GM12878 (cell line): ENCODE measurements around the gene CSH1. TPM values are rescaled to one million over a fixed set of nuclear protein-coding genes. Genes with fewer than 3 reads are reported as not detected.

ENCODE experiments used
- ATAC-seq: fragments of 200-7000 bp; cut with Tn5 transposase; 3 replicates; pipeline ENCODE4 v1.9.1; 2020; ENCODE audit warnings: mild to moderate bottlenecking, moderate library complexity
- BruUV-seq: library from RNA; stranded (reverse); fragments of 400-500 nt; replicated peaks from 2 replicates; lab custom pipeline; 2021; lab: Mats Ljungman, UMichigan
- CTCF ChIA-PET: fragments of 300-600 bp; sonication (Branson Sonifier 250); formaldehyde crosslinking; extraction: SDS; loops from one replicate; lab custom pipeline; 2021; ENCODE audit warnings: inconsistent platforms; lab: Yijun Ruan, JAX
- POLR2A ChIA-PET: fragments of 350-600 bp; formaldehyde crosslinking; extraction: SDS; loops from one replicate; lab custom pipeline; 2021; ENCODE audit warnings: inconsistent platforms; lab: Charles Lee
- RAD21 ChIA-PET: fragments of 300-600 bp; sonication (Branson Sonifier 250); formaldehyde crosslinking; loops from one replicate; lab custom pipeline; 2023; ENCODE audit warnings: antibody characterized with exemption; ENCODE audit not compliant: unreplicated experiment; lab: Charles Lee
- SMC1A ChIA-PET: fragments of 300-600 bp; sonication (Branson Sonifier 250); formaldehyde crosslinking; loops from one replicate; lab custom pipeline; 2023; ENCODE audit not compliant: unreplicated experiment, uncharacterized antibody; lab: Charles Lee
- DNase-seq: peaks from one replicate; pipeline ENCODE4 v3.0.0-alpha.2; 2011; ENCODE audit warnings: low read depth, low spot score
- FAIRE-seq: peaks from 3 replicates; lab custom pipeline; 2011; peaks lifted over from hg19 to GRCh38; lab: Jason Lieb, UNC
- H2AFZ ChIP-seq: 2 replicates; pipeline ENCODE4 v1.6.0; 2011; ENCODE audit warnings: low read depth, low read length, control low read depth; ENCODE audit not compliant: control insufficient read depth
- H3K27ac ChIP-seq: 2 replicates; pipeline ENCODE4 v1.5.1; 2011; ENCODE audit warnings: control low read depth; ENCODE audit not compliant: control insufficient read depth, insufficient read depth
- H3K27me3 ChIP-seq, 2 experiments: replicated peaks in 1 of 2; 2 replicates each; pipeline versions ENCODE4 v1.6.0 to v1.6.1; 2011; ENCODE audit warnings: low read length in 1 of 2; ENCODE audit not compliant: control insufficient read depth in 2 of 2, insufficient read depth in 2 of 2
- H3K36me3 ChIP-seq, 2 experiments: 2 replicates each; pipeline ENCODE4 v1.5.1; 2011; ENCODE audit warnings: low read length in 1 of 2; ENCODE audit not compliant: control insufficient read depth in 2 of 2, insufficient read depth in 2 of 2
- H3K4me1 ChIP-seq: 2 replicates; pipeline ENCODE4 v1.6.1; 2011; ENCODE audit warnings: mild to moderate bottlenecking, low read length, moderate library complexity, mixed read lengths; ENCODE audit not compliant: control insufficient read depth, insufficient read depth
- H3K4me2 ChIP-seq: 2 replicates; pipeline ENCODE4 v1.6.0; 2011; ENCODE audit warnings: control low read depth; ENCODE audit not compliant: control insufficient read depth, insufficient read depth
- H3K4me3 ChIP-seq: fragments of 200-600 bp; sonication (generic); 2 replicates; pipeline ENCODE4 v1.5.1; 2016
- H3K79me2 ChIP-seq: 2 replicates; pipeline ENCODE4 v1.6.0; 2011; ENCODE audit warnings: low read length; ENCODE audit not compliant: control insufficient read depth, insufficient read depth
- H3K9ac ChIP-seq: 2 replicates; pipeline ENCODE4 v1.8.0; 2011; ENCODE audit warnings: low read length, control low read depth, mixed read lengths; ENCODE audit not compliant: control insufficient read depth, insufficient read depth
- H3K9me3 ChIP-seq: replicated peaks from 3 replicates; pipeline ENCODE4 v1.5.1; 2011; ENCODE audit warnings: mild to moderate bottlenecking, low read length; ENCODE audit not compliant: control insufficient read depth, insufficient read depth
- H4K20me1 ChIP-seq: 2 replicates; pipeline ENCODE4 v1.6.0; 2011; ENCODE audit not compliant: control insufficient read depth, insufficient read depth
- CBX5 ChIP-seq: sonication (generic); IDR thresholded peaks from 2 replicates; pipeline ENCODE4 v1.6.1; 2016; ENCODE audit warnings: low read depth, moderate library complexity, mild to moderate bottlenecking, inconsistent platforms
- CHD1 ChIP-seq: IDR thresholded peaks from 2 replicates; pipeline ENCODE4 v1.6.1; 2012; ENCODE audit warnings: low read depth, low read length, improper control_type of control experiment
- PKNOX1 ChIP-seq: fragments of 450-650 bp; IDR thresholded peaks from 2 replicates; pipeline ENCODE4 v1.6.1; 2016; ENCODE audit warnings: mild to moderate bottlenecking
- RAD51 ChIP-seq: fragments of 450-650 bp; IDR thresholded peaks from 2 replicates; pipeline ENCODE4 v1.6.1; 2016; ENCODE audit warnings: moderate library complexity, mild to moderate bottlenecking, inconsistent platforms
- RUNX3 ChIP-seq: IDR thresholded peaks from 2 replicates; pipeline ENCODE4 v1.6.1; 2012; ENCODE audit warnings: low read length, inconsistent platforms
- SIN3A ChIP-seq: IDR thresholded peaks from 2 replicates; pipeline ENCODE4 v1.6.1; 2012; ENCODE audit warnings: low read depth, low read length, improper control_type of control experiment
- SPI1 ChIP-seq: IDR thresholded peaks from 2 replicates; pipeline ENCODE4 v1.6.1; 2011; ENCODE audit warnings: low read depth, mild to moderate bottlenecking, low read length, moderate library complexity, borderline replicate concordance; ENCODE audit not compliant: insufficient read depth
- ZNF24 ChIP-seq: fragments of 450-650 bp; IDR thresholded peaks from 2 replicates; pipeline ENCODE4 v1.6.1; 2017; ENCODE audit warnings: antibody characterized with exemption, mild to moderate bottlenecking
- ZNF592 ChIP-seq: fragments of 450-650 bp; IDR thresholded peaks from 2 replicates; pipeline ENCODE4 v1.6.1; 2017; ENCODE audit warnings: mild to moderate bottlenecking, moderate library complexity
- WGBS: methylation state at CpG from one replicate; pipeline ENCODE4 v1.1.6; 2016; ENCODE audit warnings: low lambda C conversion rate; ENCODE audit not compliant: insufficient replicate concordance, insufficient coverage; ENCODE audit errors: missing lambda C conversion rate; 5-methylcytosine and 5-hydroxymethylcytosine counted together
- in situ Hi-C: fragments of 300-500 bp; cut with MboI; formaldehyde crosslinking; loops from 9 replicates; pipeline ENCODE4 v1.14.3; 2018; ENCODE audit warnings: mixed read lengths
- intact Hi-C: fragments of 100-400 bp; cut with micrococcal nuclease; formaldehyde crosslinking; loops from one replicate; pipeline ENCODE4 v1.14.2; 2022; ENCODE audit not compliant: unreplicated experiment
- polyA plus RNA-seq, 11 experiments: library from polyadenylated mRNA; depleted of rRNA in 4 of 11; unstranded in 6 of 11; stranded (reverse) in 5 of 11; fragments of >200 nt; fragmentation: Nextera tagmentation in 4 of 11; fragmentation: Illumina TruSeq in 1 of 11; extraction: Ambion mirVana in 4 of 11; extraction: Trizol in 1 of 11; gene quantifications; 1 replicate in 1 of 11; 2 replicates in 10 of 11; pipeline versions ENCODE4 v1.2.1 to v1.2.3, GENCODE V29; 2011 to 2016; ENCODE audit warnings: inconsistent platforms in 2 of 11, missing spikeins in 2 of 11, low read depth in 1 of 11
- total RNA-seq, 4 experiments: library from RNA; depleted of rRNA in 3 of 4; stranded (reverse); fragments of >200 nt in 3 of 4; fragmentation: Illumina TruSeq in 1 of 4; extraction: Trizol in 1 of 4; gene quantifications; 2 replicates each; pipeline versions ENCODE4 v1.2.1 to v1.2.3, GENCODE V29; 2013 to 2021

Gene CSH1
- total and polyA plus RNA-seq, 10 of the 15 experiments (the other 5 are each of a cell fraction or from before 2014, with no cell fraction given), result not detected

GRCh38 chr17:63928966-63929695 is 32.8 kb upstream of the CSH1 start:
- ChIA-PET RAD21 (interaction anchor here (0.8 to 9.0 kb wide), 7 partner anchors 10 to 204 kb away, joined by 3 to 130 read pairs (median 4); partner anchors contain the start of gene ICAM2), CTCF (interaction anchor here (0.7 to 8.7 kb wide), 6 partner anchors 9 to 374 kb away, joined by 3 to 153 read pairs (median 30); partner anchors contain the start of gene GH1), POLR2A (interaction anchor here (0.5 to 5.9 kb wide), 5 partner anchors 9 to 94 kb away, joined by 3 to 68 read pairs (median 20); partner anchors contain the start of gene ICAM2), SMC1A (interaction anchor here (1.4 to 9.0 kb wide), 5 partner anchors 9 to 88 kb away, joined by 4 to 111 read pairs (median 8); partner anchors contain the start of gene GH1)
- no peak for TF ChIP-seq RUNX3
- no peak for TF ChIP-seq CBX5
- TF ChIP-seq SPI1, result no peak
- no peak for TF ChIP-seq RAD51
- no peak for TF ChIP-seq SIN3A
- no peak for TF ChIP-seq CHD1
- TF ChIP-seq ZNF24, result no peak
- TF ChIP-seq PKNOX1, result no peak
- TF ChIP-seq ZNF592, result no peak
- peaks cover 7 to 11% of the 10 kb centered on the region in 2 experiments; a peak in 2 of 4 replicates for H3K36me3 ChIP-seq
- intact Hi-C loops, result no loop called here
- ATAC-seq (no peak), DNase-seq (no peak), FAIRE-seq (no peak)
- H3K4me2 ChIP-seq, result peak overlapping the region; percentile 98
- no peaks in the 10 kb centered on the region for H4K20me1 ChIP-seq
- H3K79me2 ChIP-seq, result peaks cover 32% of the 10 kb centered on the region
- in situ Hi-C loops, result no loop called here
- H3K9ac ChIP-seq, result no peak overlapping the region
- H2AFZ ChIP-seq, result no peak overlapping the region
- 71% methylated on average over 10 of the region's 10 CpGs for WGBS
- no peaks in the 10 kb centered on the region for H3K9me3 ChIP-seq
- H3K27ac ChIP-seq, result no peak overlapping the region
- BruUV-seq, result no TSS peak
- H3K4me3 ChIP-seq, result peak overlapping the region; percentile 98; the same call in 1 of the 2 replicates
- H3K27me3 ChIP-seq, result no peaks in the 10 kb centered on the region
- peaks cover 53% of the 10 kb centered on the region for H3K4me1 ChIP-seq
